GM18861 (cell line): ENCODE results near the gene MYDGF.
A peak's percentile ranks its signal among the peaks of the same experiment; 100 is the strongest.

Source experiments
- ATAC-seq: cut with Tn5 transposase; IDR thresholded peaks from one replicate; pipeline ENCODE4 v1.9.1; 2021; ENCODE audit not compliant: unreplicated experiment

MYDGF gene

GRCh38 chr19:4647676-4648644 lies 22.2 kb downstream of the MYDGF start:
- ATAC-seq = no peak

DNA sequence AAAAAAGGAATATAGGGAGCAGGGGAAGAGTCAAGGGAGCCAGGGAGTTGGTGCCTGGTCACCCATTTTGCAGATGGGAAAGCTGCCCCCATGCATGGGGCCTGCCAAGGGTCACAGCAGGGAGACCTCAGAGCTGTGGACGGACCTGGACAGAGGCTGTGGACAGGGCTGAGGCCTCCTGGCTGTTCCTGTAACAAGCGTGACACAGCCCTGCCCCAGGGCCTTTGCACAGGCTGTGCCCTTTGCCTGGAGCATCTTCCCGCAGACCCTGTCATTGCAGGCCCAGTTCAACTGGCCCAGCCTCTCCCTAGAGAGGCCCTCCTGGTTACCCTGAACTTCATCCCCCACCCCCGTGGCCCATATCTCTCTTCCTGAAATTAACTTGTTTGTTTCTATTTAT lies 24.4 kb downstream of the MYDGF start:
- no peak for ATAC-seq

DNA sequence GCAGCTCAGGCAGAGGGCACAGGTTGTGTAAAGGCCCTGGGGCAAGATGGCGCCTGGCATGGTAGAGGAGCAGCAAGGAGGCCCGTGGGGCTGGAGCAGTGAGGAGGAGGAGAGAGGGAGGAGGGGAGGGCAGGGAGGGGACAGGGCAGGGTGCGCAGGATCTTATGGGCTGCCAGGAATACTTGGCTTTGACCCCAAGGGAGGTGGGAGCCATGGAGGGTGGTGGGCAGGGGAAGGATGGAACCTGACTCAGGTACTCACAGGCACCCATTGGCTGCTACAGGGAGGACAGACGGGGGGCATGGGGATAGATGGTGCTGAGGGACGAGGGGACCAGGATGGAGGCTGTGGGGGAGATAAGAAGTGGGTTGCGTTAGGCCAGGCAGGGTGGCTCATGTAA lies 27.5 kb downstream of the MYDGF start:
- ATAC-seq = no peak

DNA sequence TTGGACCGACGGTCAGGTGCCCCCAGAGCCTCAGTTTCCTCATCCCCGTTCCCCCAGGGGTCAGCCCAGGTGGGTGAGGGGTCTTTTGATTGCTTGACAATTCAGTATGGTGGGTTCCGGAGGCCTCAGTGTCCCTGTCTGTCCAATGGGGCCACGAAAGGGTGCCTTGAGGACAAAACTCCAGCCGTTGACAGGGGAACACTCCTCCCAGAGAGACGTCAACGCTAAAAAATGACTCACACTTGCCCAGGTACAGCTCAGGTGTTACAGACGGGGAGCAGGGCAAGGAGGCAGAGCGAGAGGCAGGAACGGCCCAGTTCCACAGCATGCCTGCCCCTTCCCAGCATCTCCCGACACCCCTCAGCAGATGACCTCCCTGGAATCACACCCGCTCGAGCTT lies 29.0 kb downstream of the MYDGF start:
- ATAC-seq = no peak

DNA sequence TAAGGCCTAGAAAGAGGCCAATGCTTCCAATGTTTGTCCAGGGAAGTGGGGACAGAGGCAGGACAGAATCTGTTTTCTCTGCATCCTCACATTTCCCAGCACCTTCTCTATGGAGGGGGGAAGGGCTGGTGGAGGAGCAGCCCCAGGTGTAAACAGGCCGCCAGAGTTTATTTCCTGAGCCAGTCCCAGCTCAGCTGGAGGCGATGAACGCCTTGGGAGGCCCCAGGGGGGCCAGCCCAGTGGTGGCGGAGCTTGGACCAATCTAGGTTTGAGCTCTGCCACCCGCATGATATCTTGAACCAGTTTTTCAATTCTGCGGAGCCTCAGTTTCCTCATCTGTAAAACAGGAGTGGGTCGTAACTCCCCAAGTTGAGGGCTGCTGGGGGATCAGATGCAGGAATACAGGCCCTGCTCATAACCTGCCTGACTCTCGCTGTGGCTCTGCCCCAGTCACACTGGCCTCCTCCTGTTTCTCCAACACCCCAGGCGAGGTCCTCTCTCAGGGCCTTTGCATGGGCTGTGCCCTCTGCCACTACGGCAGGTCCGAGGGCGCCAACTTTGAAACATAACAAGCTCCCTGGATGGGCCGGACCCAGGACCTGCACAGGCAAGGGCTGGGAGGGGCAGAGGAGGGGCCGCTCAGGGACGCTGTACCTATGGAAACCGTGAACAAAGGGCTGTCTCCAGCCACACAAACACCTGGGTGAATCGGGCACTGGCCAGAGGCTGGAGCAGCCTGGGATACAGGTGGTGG lies 29.7 kb downstream of the MYDGF start:
- no peak for ATAC-seq

GRCh38 chr19:4639531-4640246 lies 30.5 kb downstream of the MYDGF start:
- ATAC-seq = peak; percentile 16

- peak; percentile 64 for ATAC-seq
Observed at GRCh38 chr19:4638828-4639530, 31.2 kb downstream of the MYDGF start, which contains the start of gene TNFAIP8L1. Gene TNFAIP8L1, plus strand, starts transcription at chr19:4639516. Its CDS starts 12,354 bp downstream, at chr19:4651870.

GRCh38 chr19:4638317-4638716 lies 31.8 kb downstream of the MYDGF start:
- ATAC-seq = no peak

GRCh38 chr19:4636761-4637160 lies 33.4 kb downstream of the MYDGF start:
- no peak for ATAC-seq

GRCh38 chr19:4636151-4636717 lies 33.9 kb downstream of the MYDGF start:
- no peak for ATAC-seq

DNA sequence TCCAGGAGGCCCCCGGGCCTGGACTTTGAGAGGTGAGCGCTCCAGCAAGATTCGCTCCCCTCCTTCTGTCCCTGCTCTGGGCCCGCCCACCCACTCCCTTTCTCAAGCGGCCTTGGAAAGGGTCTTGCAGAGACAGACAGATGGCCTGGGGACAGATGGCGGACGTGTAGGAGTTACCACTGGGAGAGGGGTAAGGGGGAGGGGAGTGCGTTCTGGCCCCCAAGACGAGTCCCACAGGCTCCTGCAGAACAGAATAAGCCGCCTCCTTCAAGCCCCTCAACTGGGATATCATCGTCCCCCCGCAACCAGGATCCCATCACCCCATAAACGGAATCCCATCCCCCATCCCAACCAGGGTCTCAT lies 34.4 kb downstream of the MYDGF start:
- ATAC-seq = no peak

- ATAC-seq = no peak
Observed at GRCh38 chr19:4633140-4633967, 36.8 kb downstream of the MYDGF start.

GRCh38 chr19:4624733-4625362 lies 45.3 kb downstream of the MYDGF start:
- ATAC-seq = no peak

GRCh38 chr19:4624301-4624700 lies 45.8 kb downstream of the MYDGF start:
- ATAC-seq = no peak

DNA sequence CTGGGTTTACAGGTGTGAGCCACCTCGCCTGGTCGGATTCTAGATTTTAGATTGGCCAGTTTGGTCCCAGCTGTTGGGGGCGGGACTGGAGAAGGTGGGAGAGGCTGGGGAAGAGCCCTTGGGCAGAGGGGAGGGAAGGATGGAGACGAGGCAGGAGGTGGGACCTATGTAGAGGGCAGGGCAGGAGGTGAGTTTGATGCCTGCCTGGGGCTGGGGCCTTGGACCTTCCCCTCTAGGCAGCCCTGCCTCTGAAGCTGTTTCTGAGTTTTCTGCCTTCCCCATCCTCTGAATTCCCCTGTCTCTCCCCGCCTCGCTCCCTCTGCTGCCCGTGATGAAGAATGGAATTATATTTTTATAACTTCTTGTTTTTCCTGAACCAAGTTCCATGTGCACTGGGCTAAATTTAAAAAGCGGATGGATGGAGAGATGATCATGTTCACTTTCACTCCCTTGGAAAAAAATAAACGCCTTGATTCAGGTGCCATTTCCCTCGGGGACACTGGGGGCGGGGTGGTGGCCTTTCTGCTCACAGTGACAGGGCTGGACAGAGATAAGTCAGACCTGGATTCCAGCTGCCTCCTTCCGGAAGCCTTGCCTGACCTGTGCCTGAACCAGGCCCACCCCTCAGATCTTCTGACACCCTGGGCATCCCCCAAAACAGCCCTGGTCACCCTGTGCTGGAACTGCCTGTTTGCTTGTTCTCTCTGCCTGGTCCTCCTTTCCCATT lies 47.3 kb downstream of the MYDGF start:
- no peak for ATAC-seq

DNA sequence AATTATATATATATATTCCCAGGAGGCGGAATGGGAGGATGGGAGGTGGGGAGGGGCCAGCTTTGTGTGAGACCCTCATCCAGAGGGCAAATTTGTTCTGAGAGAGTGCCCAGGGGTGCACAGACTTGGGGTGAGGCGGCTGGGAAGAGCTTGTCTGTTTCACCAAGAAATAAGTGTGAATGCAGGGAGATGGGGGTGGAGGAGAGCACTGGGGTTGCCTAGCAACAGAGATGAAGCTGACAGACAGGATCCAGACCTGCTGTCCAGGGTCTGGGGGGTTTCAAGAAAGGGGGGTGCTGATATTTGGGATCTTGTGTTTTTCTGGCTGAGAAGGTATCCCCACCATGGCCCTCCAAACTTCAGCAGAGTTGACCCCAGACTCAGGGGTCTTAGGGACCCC lies 49.5 kb downstream of the MYDGF start:
- ATAC-seq = no peak

DNA sequence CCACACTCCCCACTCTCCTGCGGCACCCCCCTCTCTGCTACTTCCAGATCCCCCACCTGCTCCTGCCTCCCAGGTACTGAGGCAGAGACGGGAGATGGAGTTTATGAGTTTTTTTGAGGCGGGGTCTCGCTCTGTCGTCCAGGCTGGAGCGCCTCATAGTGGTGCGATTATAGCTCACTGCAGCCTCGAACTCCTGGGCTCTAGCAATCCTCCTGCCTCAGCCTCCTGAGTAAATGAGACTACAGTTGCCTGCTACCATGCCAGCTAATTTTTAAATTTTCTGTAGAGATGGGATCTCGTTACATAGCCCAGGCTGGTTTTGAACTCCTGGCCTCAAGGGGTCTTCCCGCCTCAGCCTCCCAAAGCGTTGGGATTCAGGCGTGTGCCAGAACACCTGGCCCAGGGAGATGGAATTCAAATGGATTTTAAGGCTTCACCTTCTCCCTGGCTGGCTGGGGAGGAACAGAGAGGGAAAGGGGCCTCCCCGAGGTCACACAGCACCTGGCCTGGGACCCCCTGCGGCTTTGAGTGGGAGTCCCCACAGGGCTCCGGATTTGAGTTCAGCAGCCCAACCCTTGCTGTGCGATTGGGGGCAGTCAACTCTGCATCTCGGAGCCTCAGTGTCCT lies 50.4 kb downstream of the MYDGF start:
- ATAC-seq = no peak

GRCh38 chr19:4618019-4618418 lies 52.1 kb downstream of the MYDGF start:
- ATAC-seq = no peak
